Bronchial epithelial cell (primary cell): Measurements from ENCODE around the gene TMEM170B. TPM values are rescaled to one million over a fixed set of nuclear protein-coding genes. Genes with fewer than 3 reads are reported as not detected.
A peak's percentile ranks its signal among the peaks of the same experiment; 100 is the strongest.

Source experiments
- DNase-seq: peaks from one replicate; pipeline ENCODE4 v3.0.0-alpha.2; 2010; ENCODE audit warnings: low read depth
- FAIRE-seq: peaks from 2 replicates; lab custom pipeline; 2011; peaks lifted over from hg19 to GRCh38; lab: Jason Lieb, UNC
- H3K27me3 ChIP-seq: 2 replicates; pipeline ENCODE4 v1.5.1; 2011; ENCODE audit warnings: low read length; ENCODE audit not compliant: control insufficient read depth, insufficient read depth
- H3K36me3 ChIP-seq: 2 replicates; pipeline ENCODE4 v1.5.1; 2011; ENCODE audit warnings: low read length; ENCODE audit not compliant: control insufficient read depth, insufficient read depth
- H3K4me3 ChIP-seq: 2 replicates; pipeline ENCODE4 v1.5.1; 2011; ENCODE audit warnings: mild to moderate bottlenecking, low read depth, low read length, control low read depth
- CTCF ChIP-seq: IDR thresholded peaks from 2 replicates; pipeline ENCODE4 v1.5.1; 2011; ENCODE audit warnings: mild to moderate bottlenecking, moderate library complexity, low read length, control low read depth, inconsistent platforms; ENCODE audit not compliant: insufficient read depth, severe bottlenecking
- total RNA-seq: library from RNA; depleted of rRNA; stranded (reverse); fragments of >200 nt; gene quantifications from 2 replicates; pipeline ENCODE4 v1.2.1, GENCODE V29; 2014

Gene TMEM170B
- total RNA-seq, 1 donor from 2014 or later, result under 0.01 TPM

- H3K36me3 ChIP-seq, result no peaks in the 10 kb centered on the region
- no peak for TF ChIP-seq CTCF
- DNase-seq (peak; percentile 15), FAIRE-seq (no peak)
- H3K27me3 ChIP-seq, result no peaks in the 10 kb centered on the region
- H3K4me3 ChIP-seq, result no peak overlapping the region
These were observed 11.9 kb upstream of the TMEM170B start for GRCh38 chr6:11525468-11526155.

- FAIRE-seq (no peak), DNase-seq (no peak)
- Histone ChIP-seq H3K36me3 (no peaks in the 10 kb centered on the region), H3K27me3 (no peaks in the 10 kb centered on the region), H3K4me3 (no peak overlapping the region)
- no peak for TF ChIP-seq CTCF
These were observed 11.4 kb upstream of the TMEM170B start for GRCh38 chr6:11526156-11526505.

GRCh38 chr6:11527274-11527870 is 10.2 kb upstream of the TMEM170B start:
- peak; percentile 59 for DNase-seq
- Histone ChIP-seq H3K27me3 (no peaks in the 10 kb centered on the region), H3K4me3 (no peak overlapping the region), H3K36me3 (no peaks in the 10 kb centered on the region)
- no peak for FAIRE-seq
- TF ChIP-seq CTCF, result no peak

- no peaks in the 10 kb centered on the region for H3K27me3 ChIP-seq
- TF ChIP-seq CTCF, result no peak
- no peak overlapping the region for H3K4me3 ChIP-seq
- DNase-seq (no peak), FAIRE-seq (no peak)
- H3K36me3 ChIP-seq, result no peaks in the 10 kb centered on the region
These were observed 8.6 kb upstream of the TMEM170B start for GRCh38 chr6:11528996-11529395.

- Histone ChIP-seq H3K4me3 (no peak overlapping the region), H3K27me3 (no peaks in the 10 kb centered on the region), H3K36me3 (no peaks in the 10 kb centered on the region)
- no peak for TF ChIP-seq CTCF
- FAIRE-seq (no peak), DNase-seq (no peak)
These were observed 5.5 kb upstream of the TMEM170B start for GRCh38 chr6:11532097-11532496.
